ENCODE data around the gene FGD6. TPM values are rescaled to one million over a fixed set of nuclear protein-coding genes. Genes with fewer than 3 reads are reported as not detected.
A peak's percentile ranks its signal among the peaks of the same experiment; 100 is the strongest.
"Not testable (repeated sequence)": the region's sequence is repeated elsewhere in the genome, so short reads cannot be mapped to it uniquely, and the experiment has no call there.

The FGD6 gene
- total and polyA plus RNA-seq, 2 experiments from 2014 or later, result 10.4 to 17.2 TPM

DNA sequence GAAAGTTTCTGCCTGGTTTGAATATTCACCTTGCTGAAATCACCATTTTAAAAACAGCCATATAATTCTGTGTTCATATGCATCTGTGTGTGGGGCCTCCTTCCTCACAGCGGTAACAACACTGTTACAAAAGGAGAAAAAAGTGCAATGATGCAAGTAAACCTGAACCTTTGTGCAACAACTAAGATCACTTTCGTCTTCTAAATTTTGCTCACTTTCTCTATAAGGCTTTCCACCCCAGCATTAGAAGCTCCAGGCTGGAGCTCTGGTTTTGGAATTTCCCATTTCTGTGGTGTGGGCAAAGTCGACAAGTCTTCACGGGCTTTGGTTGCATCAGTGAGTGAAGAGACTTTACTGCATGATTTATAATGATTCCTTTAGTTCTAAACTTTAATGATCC lies 18.4 kb downstream of the FGD6 start:
- no peak for TF ChIP-seq EZH2phosphoT487 (IDR thresholded peaks at IDR 0.05; ENCODE audit: low read depth, severe bottlenecking, unreplicated experiment)
- TF ChIP-seq, protein P1, sequence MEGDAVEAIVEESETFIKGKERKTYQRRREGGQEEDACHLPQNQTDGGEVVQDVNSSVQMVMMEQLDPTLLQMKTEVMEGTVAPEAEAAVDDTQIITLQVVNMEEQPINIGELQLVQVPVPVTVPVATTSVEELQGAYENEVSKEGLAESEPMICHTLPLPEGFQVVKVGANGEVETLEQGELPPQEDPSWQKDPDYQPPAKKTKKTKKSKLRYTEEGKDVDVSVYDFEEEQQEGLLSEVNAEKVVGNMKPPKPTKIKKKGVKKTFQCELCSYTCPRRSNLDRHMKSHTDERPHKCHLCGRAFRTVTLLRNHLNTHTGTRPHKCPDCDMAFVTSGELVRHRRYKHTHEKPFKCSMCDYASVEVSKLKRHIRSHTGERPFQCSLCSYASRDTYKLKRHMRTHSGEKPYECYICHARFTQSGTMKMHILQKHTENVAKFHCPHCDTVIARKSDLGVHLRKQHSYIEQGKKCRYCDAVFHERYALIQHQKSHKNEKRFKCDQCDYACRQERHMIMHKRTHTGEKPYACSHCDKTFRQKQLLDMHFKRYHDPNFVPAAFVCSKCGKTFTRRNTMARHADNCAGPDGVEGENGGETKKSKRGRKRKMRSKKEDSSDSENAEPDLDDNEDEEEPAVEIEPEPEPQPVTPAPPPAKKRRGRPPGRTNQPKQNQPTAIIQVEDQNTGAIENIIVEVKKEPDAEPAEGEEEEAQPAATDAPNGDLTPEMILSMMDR (IDR thresholded peaks at IDR 0.05; ENCODE audit: poor library complexity), result no peak
- no peak for TF ChIP-seq EZH2 (IDR thresholded peaks at IDR 0.05; ENCODE audit: borderline replicate concordance)
- Histone ChIP-seq H2AFZ (no peak overlapping the region), H3K9me2 (replicated peaks; ENCODE audit: insufficient read depth) (no peaks in the 10 kb centered on the region), H4K20me1 (ENCODE audit: insufficient read depth, poor library complexity, severe bottlenecking) (no peaks in the 10 kb centered on the region), H3K27ac (peak overlapping the region; percentile 98), H3K4me1 (ENCODE audit: insufficient read depth) (peaks cover 43% of the 10 kb centered on the region), H3K9me3 (ENCODE audit: low read depth) (no peaks in the 10 kb centered on the region), H3K4me2 (peak overlapping the region; percentile 64), H3K79me2 (peaks cover 83% of the 10 kb centered on the region), H3K4me3 (no peak overlapping the region), H3K27me3 (no peaks in the 10 kb centered on the region), H3K36me3 (replicated peaks; ENCODE audit: insufficient read depth, low read depth) (no peaks in the 10 kb centered on the region)
- WGBS (ENCODE audit: low lambda C conversion rate, missing lambda C conversion rate), result 75% methylated on average over 4 of the region's 4 CpGs
- no peak for DNase-seq (ENCODE audit: low spot score)

DNA sequence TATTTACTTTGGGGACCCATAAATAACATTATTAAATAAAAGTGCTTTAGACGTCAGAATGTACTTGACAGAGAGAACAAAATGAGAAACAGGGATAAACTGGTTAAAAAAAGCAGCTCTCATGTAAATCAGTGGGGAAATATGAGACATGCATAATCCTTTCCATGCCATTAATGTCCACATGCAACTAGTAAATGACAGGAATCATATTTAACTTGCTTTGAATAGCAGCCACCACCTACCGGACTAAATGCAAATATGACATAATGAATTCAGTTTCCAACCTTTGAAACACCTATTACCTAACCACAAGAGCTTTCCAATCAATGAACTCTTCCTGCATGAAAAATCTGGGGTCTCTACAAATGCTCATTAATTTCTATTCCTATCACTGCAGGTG lies 19.6 kb downstream of the FGD6 start:
- H3K4me1 ChIP-seq (ENCODE audit: insufficient read depth), result peaks cover 30% of the 10 kb centered on the region
- H2AFZ ChIP-seq, result no peak overlapping the region
- H3K27ac ChIP-seq, result no peak overlapping the region
- peaks cover 80% of the 10 kb centered on the region for H3K79me2 ChIP-seq
- no peaks in the 10 kb centered on the region for H3K9me2 ChIP-seq (replicated peaks; ENCODE audit: insufficient read depth)
- H3K4me3 ChIP-seq, result no peak overlapping the region
- H3K4me2 ChIP-seq, result no peak overlapping the region
- H4K20me1 ChIP-seq (ENCODE audit: insufficient read depth, poor library complexity, severe bottlenecking), result no peaks in the 10 kb centered on the region
- no peaks in the 10 kb centered on the region for H3K36me3 ChIP-seq (replicated peaks; ENCODE audit: insufficient read depth, low read depth)
- DNase-seq (ENCODE audit: low spot score), result no peak
- H3K27me3 ChIP-seq, result no peaks in the 10 kb centered on the region
- 53% methylated on average over 2 of the region's 2 CpGs for WGBS (ENCODE audit: low lambda C conversion rate, missing lambda C conversion rate)
- no peaks in the 10 kb centered on the region for H3K9me3 ChIP-seq (ENCODE audit: low read depth)
- TF ChIP-seq EZH2 (IDR thresholded peaks at IDR 0.05; ENCODE audit: borderline replicate concordance) (no peak), EZH2phosphoT487 (IDR thresholded peaks at IDR 0.05; ENCODE audit: low read depth, severe bottlenecking, unreplicated experiment) (no peak)
- TF ChIP-seq, protein P1 (IDR thresholded peaks at IDR 0.05; ENCODE audit: poor library complexity), result no peak

DNA sequence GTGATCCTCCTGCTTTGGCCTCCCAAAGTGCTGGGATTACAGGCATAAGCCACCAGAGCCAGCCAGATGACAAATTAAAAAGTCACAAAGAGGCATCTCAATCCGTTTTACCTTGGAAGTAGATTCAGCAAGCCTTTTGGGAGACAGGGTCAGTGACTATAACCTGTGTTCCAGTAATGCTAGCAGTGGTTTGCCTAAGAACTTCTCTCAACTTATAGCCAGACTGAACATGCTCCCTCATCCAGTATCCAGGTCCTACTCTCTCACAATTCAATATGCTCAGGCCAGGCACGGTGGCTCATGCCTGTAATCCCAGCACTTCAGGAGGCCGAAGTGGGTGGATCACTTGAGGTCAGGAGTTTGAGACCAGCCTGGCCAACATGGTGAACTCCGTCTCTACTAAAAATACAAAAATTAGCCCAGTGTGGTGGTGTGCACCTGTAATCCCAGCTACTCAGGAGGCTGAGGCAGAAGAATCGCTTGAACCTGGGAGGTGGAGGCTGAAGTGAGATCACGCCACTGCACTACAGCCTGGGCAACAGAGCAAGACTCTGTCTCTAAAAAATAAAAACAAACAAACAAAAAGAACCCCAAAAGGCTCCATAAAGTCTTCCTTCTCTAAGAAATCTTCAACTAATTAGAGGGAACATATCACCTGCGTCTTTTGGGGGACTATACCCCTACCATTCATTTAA lies 20.2 kb downstream of the FGD6 start:
- H3K9me3 ChIP-seq (ENCODE audit: low read depth); H3K27ac ChIP-seq; H3K36me3 ChIP-seq (replicated peaks; ENCODE audit: insufficient read depth, low read depth); H3K4me3 ChIP-seq; H3K9me2 ChIP-seq (replicated peaks; ENCODE audit: insufficient read depth); H4K20me1 ChIP-seq (ENCODE audit: insufficient read depth, poor library complexity, severe bottlenecking); DNase-seq (ENCODE audit: low spot score); H3K4me2 ChIP-seq; H3K27me3 ChIP-seq; H2AFZ ChIP-seq: not testable (repeated sequence)
- Histone ChIP-seq H3K79me2 (peaks cover 81% of the 10 kb centered on the region), H3K4me1 (ENCODE audit: insufficient read depth) (peaks cover 24% of the 10 kb centered on the region)
- 91% methylated on average over 7 of the region's 7 CpGs for WGBS (ENCODE audit: low lambda C conversion rate, missing lambda C conversion rate)

DNA sequence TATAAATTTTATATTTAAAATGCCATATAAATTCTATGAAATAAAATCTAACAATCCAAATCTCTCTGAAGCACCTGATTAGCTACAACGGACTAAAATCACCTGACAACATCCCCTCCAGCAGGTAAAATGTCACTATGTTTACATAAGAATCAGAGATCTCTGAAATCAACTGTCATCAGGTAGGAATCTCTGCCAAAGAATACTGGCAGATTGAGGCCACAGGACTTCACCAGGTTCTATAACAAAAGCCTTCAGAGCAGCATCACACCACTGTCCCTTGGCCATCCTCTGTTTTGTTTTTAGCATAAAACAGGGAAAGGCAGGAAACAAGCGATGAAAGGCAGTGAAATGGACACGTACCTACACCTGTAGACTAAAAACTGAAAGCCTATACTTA lies 22.1 kb downstream of the FGD6 start:
- WGBS (ENCODE audit: low lambda C conversion rate, missing lambda C conversion rate), result 84% methylated on average over 3 of the region's 3 CpGs
- peaks cover 86% of the 10 kb centered on the region for H3K79me2 ChIP-seq
- H3K27ac ChIP-seq, result no peak overlapping the region
- H3K27me3 ChIP-seq, result no peaks in the 10 kb centered on the region
- no peak overlapping the region for H2AFZ ChIP-seq
- H3K4me3 ChIP-seq, result no peak overlapping the region
- no peaks in the 10 kb centered on the region for H3K9me2 ChIP-seq (replicated peaks; ENCODE audit: insufficient read depth)
- no peaks in the 10 kb centered on the region for H4K20me1 ChIP-seq (ENCODE audit: insufficient read depth, poor library complexity, severe bottlenecking)
- no peak for TF ChIP-seq EZH2 (IDR thresholded peaks at IDR 0.05; ENCODE audit: borderline replicate concordance)
- TF ChIP-seq EZH2phosphoT487 (IDR thresholded peaks at IDR 0.05; ENCODE audit: low read depth, severe bottlenecking, unreplicated experiment), result no peak
- TF ChIP-seq, protein P1 (IDR thresholded peaks at IDR 0.05; ENCODE audit: poor library complexity), result no peak
- DNase-seq (ENCODE audit: low spot score), result no peak
- no peak overlapping the region for H3K4me2 ChIP-seq
- no peaks in the 10 kb centered on the region for H3K36me3 ChIP-seq (replicated peaks; ENCODE audit: insufficient read depth, low read depth)
- H3K9me3 ChIP-seq (ENCODE audit: low read depth), result no peaks in the 10 kb centered on the region
- H3K4me1 ChIP-seq (ENCODE audit: insufficient read depth), result peaks cover 6% of the 10 kb centered on the region
